NT2/D1 (cell line): ENCODE results near the gene LSS.
A peak's percentile ranks its signal among the peaks of the same experiment; 100 is the strongest.

ENCODE experiments used
- DNase-seq: peaks from one replicate; pipeline ENCODE4 v3.0.0-alpha.2; 2011; ENCODE audit warnings: low read depth, low spot score
- H3K27me3 ChIP-seq: 2 replicates; pipeline ENCODE4 v1.6.0; 2011; ENCODE audit warnings: mild to moderate bottlenecking; ENCODE audit not compliant: insufficient read length, insufficient read depth
- H3K36me3 ChIP-seq: 2 replicates; pipeline ENCODE4 v1.6.1; 2011; ENCODE audit warnings: mild to moderate bottlenecking, low read length, mixed read lengths; ENCODE audit not compliant: insufficient read depth, insufficient read length
- H3K4me1 ChIP-seq: 2 replicates; pipeline ENCODE4 v1.5.1; 2011; ENCODE audit not compliant: insufficient read depth, insufficient read length
- H3K4me3 ChIP-seq: 2 replicates; pipeline ENCODE4 v1.5.1; 2011; ENCODE audit warnings: low read depth; ENCODE audit not compliant: insufficient read length
- H3K9ac ChIP-seq: 2 replicates; pipeline ENCODE4 v1.6.0; 2011; ENCODE audit warnings: low read depth; ENCODE audit not compliant: insufficient read length
- H3K9me3 ChIP-seq: 2 replicates; pipeline ENCODE4 v1.5.1; 2011; ENCODE audit warnings: mild to moderate bottlenecking, low read length; ENCODE audit not compliant: insufficient read depth
- SUZ12 ChIP-seq: IDR thresholded peaks from 2 replicates; pipeline ENCODE4 v1.6.1; 2011; ENCODE audit not compliant: insufficient read length, insufficient read depth; ENCODE audit errors: extremely low read depth
- YY1 ChIP-seq: IDR thresholded peaks from 2 replicates; pipeline ENCODE4 v1.6.1; 2011; ENCODE audit not compliant: insufficient read length, insufficient read depth
- ZNF274 ChIP-seq: IDR thresholded peaks from 2 replicates; pipeline ENCODE4 v1.6.1; 2011; ENCODE audit warnings: mild to moderate bottlenecking, low read depth, low read length

The LSS gene

DNA sequence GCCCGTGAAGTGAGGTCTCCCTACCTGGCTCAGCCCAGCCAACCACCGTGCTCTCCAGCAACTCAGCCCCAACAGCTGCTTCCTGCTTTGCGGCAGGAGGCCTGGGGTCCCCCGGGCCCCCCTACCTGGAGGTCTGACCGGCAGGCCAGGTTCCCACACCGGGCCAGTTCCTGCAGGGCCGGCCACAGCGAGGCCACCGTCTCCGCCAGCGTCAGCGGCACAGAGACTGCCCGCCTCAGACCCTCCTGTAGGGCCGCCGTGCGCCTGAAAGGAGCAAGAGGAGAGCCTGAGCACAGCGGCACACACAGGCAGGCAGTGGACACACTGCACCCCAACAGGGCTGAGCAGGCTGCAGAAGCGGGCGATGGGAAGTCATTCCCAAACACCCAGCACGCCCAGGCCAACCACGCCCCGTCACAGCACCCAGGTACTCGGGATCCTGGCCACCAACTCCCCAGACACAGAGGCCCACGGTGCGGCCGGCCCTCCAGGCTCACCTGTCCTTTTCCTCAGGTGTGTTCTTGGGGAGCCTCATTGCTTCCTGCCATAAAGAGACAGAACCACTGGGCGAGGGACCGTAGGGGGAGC, 90.1 kb downstream of the LSS start:
- Histone ChIP-seq H3K9me3 (peaks cover 8% of the 10 kb centered on the region; the same call in 1 of the 2 replicates), H3K9ac (peak overlapping the region; percentile 22)

More for the DNA sequence above, 90.1 kb downstream of the LSS start:
- Histone ChIP-seq H3K4me3 (no peak overlapping the region), H3K4me1 (peaks cover 16% of the 10 kb centered on the region), H3K27me3 (no peaks in the 10 kb centered on the region), H3K36me3 (peaks cover 10% of the 10 kb centered on the region)
- no peak for DNase-seq
- no peak for TF ChIP-seq YY1
- no peak for TF ChIP-seq ZNF274
- TF ChIP-seq SUZ12, result no peak
